Mesenchymal stem cell (in vitro differentiated cells and primary cell): ENCODE measurements around the gene TRIM66.

Experiments used
- DNase-seq: peaks from one replicate; pipeline ENCODE4 v3.0.0-alpha.2; 2013
- H2AFZ ChIP-seq: one replicate; pipeline ENCODE4 v1.6.1; 2013; ENCODE audit warnings: low read depth, mild to moderate bottlenecking, control low read depth, inconsistent platforms, low read length, moderate library complexity
- H2AK5ac ChIP-seq: 2 replicates; pipeline ENCODE4 v1.6.1; 2013; ENCODE audit warnings: low read length, moderate library complexity, mild to moderate bottlenecking, inconsistent platforms; ENCODE audit not compliant: severe bottlenecking
- H2BK120ac ChIP-seq: one replicate; pipeline ENCODE4 v1.6.1; 2013; ENCODE audit warnings: low read depth, mild to moderate bottlenecking, inconsistent platforms, low read length, moderate library complexity
- H2BK12ac ChIP-seq, 2 experiments: one replicate each; pipeline ENCODE4 v1.6.1; 2013; ENCODE audit warnings: inconsistent platforms in 2 of 2, low read length in 2 of 2, mild to moderate bottlenecking in 2 of 2, moderate library complexity in 2 of 2, control low read depth in 1 of 2
- H2BK15ac ChIP-seq: one replicate; pipeline ENCODE4 v1.6.1; 2013; ENCODE audit warnings: mild to moderate bottlenecking, low read depth, inconsistent platforms; ENCODE audit not compliant: poor library complexity, severe bottlenecking
- H2BK5ac ChIP-seq: 2 replicates; pipeline ENCODE4 v1.6.1; 2013; ENCODE audit warnings: low read depth, mild to moderate bottlenecking, low read length, control low read depth, inconsistent platforms; ENCODE audit not compliant: poor library complexity, severe bottlenecking
- H3K14ac ChIP-seq, 2 experiments: one replicate each; pipeline ENCODE4 v1.6.1; 2013; ENCODE audit warnings: inconsistent platforms in 2 of 2, low read length in 2 of 2, control low read depth in 1 of 2, mild to moderate bottlenecking in 1 of 2, moderate library complexity in 1 of 2
- H3K18ac ChIP-seq, 2 experiments: one replicate each; pipeline ENCODE4 v1.6.1; 2013; ENCODE audit warnings: inconsistent platforms in 2 of 2, low read length in 2 of 2, control low read depth in 1 of 2, low read depth in 1 of 2, mild to moderate bottlenecking in 1 of 2
- H3K23ac ChIP-seq, 2 experiments: one replicate each; pipeline ENCODE4 v1.6.1; 2013; ENCODE audit warnings: inconsistent platforms in 2 of 2, low read length in 2 of 2, mild to moderate bottlenecking in 2 of 2, moderate library complexity in 2 of 2, control low read depth in 1 of 2
- H3K27ac ChIP-seq: 2 replicates; pipeline ENCODE4 v1.5.1; 2013; ENCODE audit warnings: mild to moderate bottlenecking, moderate library complexity, low read length, control low read depth, inconsistent platforms; ENCODE audit not compliant: poor library complexity, severe bottlenecking
- H3K27me3 ChIP-seq, 2 experiments: 2 replicates each; pipeline versions ENCODE4 v1.6.1 to v1.7.0; 2013; ENCODE audit warnings: low read length in 2 of 2, mild to moderate bottlenecking in 2 of 2, moderate library complexity in 2 of 2, control low read depth in 1 of 2, inconsistent platforms in 1 of 2; ENCODE audit not compliant: control insufficient read depth in 1 of 2, insufficient read depth in 1 of 2
- H3K36me3 ChIP-seq, 2 experiments: 2 replicates each; pipeline versions ENCODE4 v1.6.1 to v1.7.0; 2013; ENCODE audit warnings: low read length in 2 of 2, control low read depth in 1 of 2, inconsistent platforms in 1 of 2, low read depth in 1 of 2, mild to moderate bottlenecking in 1 of 2; ENCODE audit not compliant: insufficient read depth in 2 of 2, control insufficient read depth in 1 of 2
- H3K4ac ChIP-seq, 2 experiments: one replicate each; pipeline ENCODE4 v1.6.1; 2013; ENCODE audit warnings: inconsistent platforms in 2 of 2, low read length in 2 of 2, mild to moderate bottlenecking in 2 of 2, moderate library complexity in 2 of 2, control low read depth in 1 of 2, low read depth in 1 of 2
- H3K4me1 ChIP-seq: 2 replicates; pipeline ENCODE4 v1.6.1; 2013; ENCODE audit warnings: low read depth, low read length, control low read depth; ENCODE audit not compliant: control insufficient read depth, insufficient read depth
- H3K4me2 ChIP-seq: 2 replicates; pipeline ENCODE4 v1.6.1; 2013; ENCODE audit warnings: low read length, mild to moderate bottlenecking, inconsistent platforms; ENCODE audit not compliant: poor library complexity, severe bottlenecking
- H3K4me3 ChIP-seq, 2 experiments: 2 replicates each; pipeline versions ENCODE4 v1.5.1 to v1.7.0; 2013; ENCODE audit warnings: low read length in 2 of 2, mild to moderate bottlenecking in 2 of 2, control low read depth in 1 of 2, low read depth in 1 of 2; ENCODE audit not compliant: insufficient read depth in 1 of 2
- H3K79me1 ChIP-seq: replicated peaks from 2 replicates; pipeline ENCODE4 v1.6.1; 2013; ENCODE audit warnings: mild to moderate bottlenecking, control low read depth, low read length, inconsistent platforms; ENCODE audit not compliant: poor library complexity, severe bottlenecking
- H3K9ac ChIP-seq: 2 replicates; pipeline ENCODE4 v1.7.0; 2013; ENCODE audit warnings: mild to moderate bottlenecking, low read length, moderate library complexity
- H3K9me3 ChIP-seq: 2 replicates; pipeline ENCODE4 v1.7.0; 2013; ENCODE audit warnings: mild to moderate bottlenecking, low read length; ENCODE audit not compliant: control insufficient read depth
- H4K8ac ChIP-seq: one replicate; pipeline ENCODE4 v1.6.1; 2013; ENCODE audit warnings: inconsistent platforms, mild to moderate bottlenecking, low read length, moderate library complexity
- H4K91ac ChIP-seq: one replicate; pipeline ENCODE4 v1.6.1; 2013; ENCODE audit warnings: mild to moderate bottlenecking, low read length, inconsistent platforms
- WGBS: methylation state at CpG from one replicate; pipeline ENCODE4 v1.1.7; 2013; ENCODE audit warnings: mixed read lengths; 5-methylcytosine and 5-hydroxymethylcytosine counted together

TRIM66 gene

DNA sequence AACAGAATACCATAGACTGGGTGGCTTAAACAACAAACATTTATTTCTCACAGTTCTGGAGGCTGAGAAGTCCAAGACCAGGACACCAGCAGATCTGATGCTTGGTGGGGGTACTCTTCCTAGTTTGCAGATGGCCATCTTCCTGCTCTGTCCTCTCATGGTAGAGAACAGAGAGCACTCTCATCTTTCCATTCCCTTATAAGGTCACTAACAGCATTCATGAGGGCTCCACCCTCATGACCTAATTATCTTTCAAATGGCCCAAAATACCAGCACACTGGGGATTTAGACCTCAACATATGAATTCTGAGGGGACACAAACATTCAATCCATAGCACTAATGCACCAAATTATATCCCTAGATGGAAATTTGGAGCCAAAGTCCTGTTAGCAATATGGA, 94.5 kb downstream of the TRIM66 start:
- H2AK5ac ChIP-seq, result no peak overlapping the region
- H2BK15ac ChIP-seq, result no peak overlapping the region
- H3K27ac ChIP-seq, result no peak overlapping the region

DNA sequence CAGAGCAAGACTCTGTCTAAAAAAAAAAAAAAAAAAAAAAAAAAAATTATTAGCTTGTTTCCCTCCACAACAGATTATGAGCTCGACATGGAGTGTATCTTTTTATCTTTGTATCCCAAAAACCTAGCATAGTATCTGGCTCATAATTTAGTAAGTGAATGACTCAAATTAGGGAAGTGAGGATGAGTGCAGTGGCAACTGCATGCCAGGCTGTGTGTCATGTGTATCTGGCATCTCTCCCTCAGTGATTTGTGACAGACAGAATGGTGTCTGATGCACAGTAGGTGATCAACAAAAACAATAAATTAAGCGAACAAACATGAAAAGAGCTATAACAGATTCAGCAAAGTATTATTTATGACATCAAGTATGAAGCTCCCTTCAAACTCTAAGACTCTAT, 95.7 kb downstream of the TRIM66 start:
- no peaks in the 10 kb centered on the region for H3K36me3 ChIP-seq
- no peak overlapping the region for H3K9ac ChIP-seq
- H3K27ac ChIP-seq, result no peak overlapping the region
- no peak overlapping the region for H2BK12ac ChIP-seq
- H2BK15ac ChIP-seq, result no peak overlapping the region
- H2AFZ ChIP-seq, result no peak overlapping the region
- H3K14ac ChIP-seq, result no peak overlapping the region
- DNase-seq, result no peak
- H3K27me3 ChIP-seq, result no peaks in the 10 kb centered on the region
- H2AK5ac ChIP-seq, result no peak overlapping the region
- H3K4me3 ChIP-seq, result no peak overlapping the region
- peaks cover 3% of the 10 kb centered on the region for H3K9me3 ChIP-seq
- H3K79me1 ChIP-seq, result no peaks in the 10 kb centered on the region
- no peak overlapping the region for H4K8ac ChIP-seq
- no peak overlapping the region for H2BK5ac ChIP-seq
- no peak overlapping the region for H3K4me2 ChIP-seq
- H3K18ac ChIP-seq, result no peak overlapping the region
- no peak overlapping the region for H3K23ac ChIP-seq
- H4K91ac ChIP-seq, result no peak overlapping the region
- no peaks in the 10 kb centered on the region for H3K4me1 ChIP-seq
- H3K4ac ChIP-seq, result no peak overlapping the region
- 100% methylated on average over 1 of the region's 2 CpGs for WGBS
- no peak overlapping the region for H2BK120ac ChIP-seq

More for the DNA sequence above, 94.5 kb downstream of the TRIM66 start:
- Histone ChIP-seq H2BK5ac (no peak overlapping the region), H3K4me3 (no peak overlapping the region), H3K4ac (no peak overlapping the region), H2BK12ac (no peak overlapping the region), H3K4me1 (no peaks in the 10 kb centered on the region), H3K9me3 (peaks cover 3% of the 10 kb centered on the region), H3K4me2 (no peak overlapping the region), H2AFZ (no peak overlapping the region), H3K79me1 (no peaks in the 10 kb centered on the region), H3K9ac (no peak overlapping the region), H4K8ac (no peak overlapping the region), H2BK120ac (no peak overlapping the region), H4K91ac (no peak overlapping the region), H3K14ac (no peak overlapping the region), H3K23ac (no peak overlapping the region), H3K27me3 (peaks cover 0 to under 1% of the 10 kb centered on the region in 2 experiments), H3K18ac (no peak overlapping the region), H3K36me3 (no peaks in the 10 kb centered on the region)
- DNase-seq, result no peak

DNA sequence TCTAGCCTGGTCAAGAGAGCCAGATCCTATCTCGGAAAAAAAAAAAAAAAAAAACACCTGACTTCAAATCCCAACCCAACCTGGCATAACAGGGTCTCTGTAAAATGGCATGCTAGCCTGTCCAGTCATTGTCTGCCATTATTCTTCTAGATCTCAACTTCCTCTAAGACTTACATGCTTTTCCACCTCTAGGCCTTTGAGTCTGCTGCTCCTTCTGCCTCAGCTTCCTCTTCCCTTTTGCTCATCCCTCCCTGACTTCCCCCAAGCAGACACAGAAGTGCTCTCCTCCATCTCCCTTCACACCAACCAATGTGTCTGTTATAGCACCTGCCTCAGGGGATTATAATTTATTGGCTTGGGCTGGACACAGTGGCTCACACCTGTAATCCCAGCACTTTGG, 96.3 kb downstream of the TRIM66 start:
- no peak overlapping the region for H3K4me2 ChIP-seq
- no peak overlapping the region for H2AK5ac ChIP-seq
- no peak overlapping the region for H2BK12ac ChIP-seq
- H2BK120ac ChIP-seq, result no peak overlapping the region
- no peaks in the 10 kb centered on the region for H3K4me1 ChIP-seq
- H3K14ac ChIP-seq, result no peak overlapping the region
- WGBS, result 69% methylated on average over 1 of the region's 1 CpG
- no peak overlapping the region for H4K8ac ChIP-seq
- H3K9ac ChIP-seq, result no peak overlapping the region
- H3K36me3 ChIP-seq, result no peaks in the 10 kb centered on the region
- no peak overlapping the region for H3K4me3 ChIP-seq
- no peak overlapping the region for H2BK5ac ChIP-seq
- no peak overlapping the region for H2AFZ ChIP-seq
- H3K9me3 ChIP-seq, result peaks cover 3% of the 10 kb centered on the region
- no peak overlapping the region for H2BK15ac ChIP-seq
- no peak overlapping the region for H3K18ac ChIP-seq
- no peak overlapping the region for H3K27ac ChIP-seq
- H3K79me1 ChIP-seq, result peaks cover 1% of the 10 kb centered on the region
- H3K4ac ChIP-seq, result no peak overlapping the region
- H3K23ac ChIP-seq, result no peak overlapping the region
- no peak overlapping the region for H4K91ac ChIP-seq
- DNase-seq, result no peak
- no peaks in the 10 kb centered on the region for H3K27me3 ChIP-seq

- no peak overlapping the region for H3K27ac ChIP-seq
- no peak overlapping the region for H2AK5ac ChIP-seq
- H3K9me3 ChIP-seq, result peaks cover 3% of the 10 kb centered on the region
- no peaks in the 10 kb centered on the region for H3K36me3 ChIP-seq
- H3K4me1 ChIP-seq, result no peaks in the 10 kb centered on the region
- DNase-seq, result no peak
- H2BK5ac ChIP-seq, result no peak overlapping the region
- no peak overlapping the region for H3K9ac ChIP-seq
- no peak overlapping the region for H2BK12ac ChIP-seq
- no peak overlapping the region for H3K4me3 ChIP-seq
- H3K18ac ChIP-seq, result no peak overlapping the region
- H2BK15ac ChIP-seq, result no peak overlapping the region
- no peak overlapping the region for H3K14ac ChIP-seq
- peaks cover 1% of the 10 kb centered on the region for H3K79me1 ChIP-seq
- no peak overlapping the region for H4K91ac ChIP-seq
- H3K23ac ChIP-seq, result no peak overlapping the region
- H4K8ac ChIP-seq, result no peak overlapping the region
- H3K4ac ChIP-seq, result no peak overlapping the region
- no peak overlapping the region for H2AFZ ChIP-seq
- H2BK120ac ChIP-seq, result no peak overlapping the region
- no peak overlapping the region for H3K4me2 ChIP-seq
- H3K27me3 ChIP-seq, result no peaks in the 10 kb centered on the region
- 78% methylated on average over 2 of the region's 2 CpGs for WGBS
Measured at GRCh38 chr11:8584511-8584910, 98.0 kb downstream of the TRIM66 start.
